PFSK-1 (cell line): ENCODE results near the gene CBX8.

Experiments used
- FOXP2 ChIP-seq: optimal IDR thresholded peaks from 2 replicates; pipeline ENCODE3; 2011; ENCODE audit warnings: borderline replicate concordance, control low read depth, inconsistent platforms; ENCODE audit not compliant: insufficient read depth; ENCODE audit errors: extremely low read length, extremely low read depth
- POLR2AphosphoS5 ChIP-seq: IDR thresholded peaks from 2 replicates; pipeline ENCODE4 v1.6.1; 2012; ENCODE audit warnings: low read depth, mild to moderate bottlenecking, control low read depth, low read length, moderate library complexity
- SIN3A ChIP-seq: IDR thresholded peaks from 2 replicates; pipeline ENCODE4 v1.6.1; 2012; ENCODE audit warnings: mild to moderate bottlenecking, low read length, moderate library complexity, borderline replicate concordance; ENCODE audit not compliant: insufficient read depth
- TAF1 ChIP-seq: IDR thresholded peaks from 2 replicates; pipeline ENCODE4 v1.6.1; 2012; ENCODE audit warnings: low read length, control low read depth, borderline replicate concordance; ENCODE audit not compliant: insufficient read depth
- TF ChIP-seq, protein P1 (sequence below), 2 experiments: IDR thresholded peaks; 2 replicates each; pipeline versions ENCODE4 v1.6.1 to v1.8.0; 2011 to 2012; ENCODE audit warnings: low read depth in 2 of 2, low read length in 2 of 2, control low read depth in 1 of 2, inconsistent platforms in 1 of 2, mild to moderate bottlenecking in 1 of 2, moderate library complexity in 1 of 2; ENCODE audit not compliant: insufficient read depth in 1 of 2

CBX8 gene

DNA sequence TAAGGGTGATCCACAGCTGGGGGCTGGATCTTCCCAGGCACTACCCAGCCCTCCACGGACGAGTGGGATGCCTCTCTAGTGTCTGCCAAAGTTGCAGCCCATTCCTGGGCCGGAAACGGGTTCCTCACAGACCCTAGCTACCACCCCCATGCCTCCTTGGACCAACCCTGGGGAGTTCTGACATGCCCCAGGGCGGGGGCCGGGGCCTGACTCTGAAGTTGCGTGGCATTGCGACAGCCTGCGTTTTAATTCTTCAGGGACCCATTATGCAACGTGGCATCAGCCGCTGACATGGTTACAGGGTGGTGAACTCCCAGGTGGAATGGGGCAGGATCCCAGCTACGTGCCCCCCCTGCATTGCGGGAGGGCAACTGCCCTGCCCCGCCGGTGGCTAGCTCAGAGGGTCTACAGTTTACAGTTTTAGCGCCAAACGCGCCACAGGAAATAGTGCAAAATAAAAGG is 39.7 kb upstream of the CBX8 start:
- TF ChIP-seq, protein P1, sequence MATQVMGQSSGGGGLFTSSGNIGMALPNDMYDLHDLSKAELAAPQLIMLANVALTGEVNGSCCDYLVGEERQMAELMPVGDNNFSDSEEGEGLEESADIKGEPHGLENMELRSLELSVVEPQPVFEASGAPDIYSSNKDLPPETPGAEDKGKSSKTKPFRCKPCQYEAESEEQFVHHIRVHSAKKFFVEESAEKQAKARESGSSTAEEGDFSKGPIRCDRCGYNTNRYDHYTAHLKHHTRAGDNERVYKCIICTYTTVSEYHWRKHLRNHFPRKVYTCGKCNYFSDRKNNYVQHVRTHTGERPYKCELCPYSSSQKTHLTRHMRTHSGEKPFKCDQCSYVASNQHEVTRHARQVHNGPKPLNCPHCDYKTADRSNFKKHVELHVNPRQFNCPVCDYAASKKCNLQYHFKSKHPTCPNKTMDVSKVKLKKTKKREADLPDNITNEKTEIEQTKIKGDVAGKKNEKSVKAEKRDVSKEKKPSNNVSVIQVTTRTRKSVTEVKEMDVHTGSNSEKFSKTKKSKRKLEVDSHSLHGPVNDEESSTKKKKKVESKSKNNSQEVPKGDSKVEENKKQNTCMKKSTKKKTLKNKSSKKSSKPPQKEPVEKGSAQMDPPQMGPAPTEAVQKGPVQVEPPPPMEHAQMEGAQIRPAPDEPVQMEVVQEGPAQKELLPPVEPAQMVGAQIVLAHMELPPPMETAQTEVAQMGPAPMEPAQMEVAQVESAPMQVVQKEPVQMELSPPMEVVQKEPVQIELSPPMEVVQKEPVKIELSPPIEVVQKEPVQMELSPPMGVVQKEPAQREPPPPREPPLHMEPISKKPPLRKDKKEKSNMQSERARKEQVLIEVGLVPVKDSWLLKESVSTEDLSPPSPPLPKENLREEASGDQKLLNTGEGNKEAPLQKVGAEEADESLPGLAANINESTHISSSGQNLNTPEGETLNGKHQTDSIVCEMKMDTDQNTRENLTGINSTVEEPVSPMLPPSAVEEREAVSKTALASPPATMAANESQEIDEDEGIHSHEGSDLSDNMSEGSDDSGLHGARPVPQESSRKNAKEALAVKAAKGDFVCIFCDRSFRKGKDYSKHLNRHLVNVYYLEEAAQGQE (IDR thresholded peaks at IDR 0.05; ENCODE audit: insufficient read depth in 1 of 2, low read depth in 2 of 2, low read length in 2 of 2), result no peak
- TF ChIP-seq FOXP2 (no peak), SIN3A (no peak), TAF1 (no peak), POLR2AphosphoS5 (no peak)

DNA sequence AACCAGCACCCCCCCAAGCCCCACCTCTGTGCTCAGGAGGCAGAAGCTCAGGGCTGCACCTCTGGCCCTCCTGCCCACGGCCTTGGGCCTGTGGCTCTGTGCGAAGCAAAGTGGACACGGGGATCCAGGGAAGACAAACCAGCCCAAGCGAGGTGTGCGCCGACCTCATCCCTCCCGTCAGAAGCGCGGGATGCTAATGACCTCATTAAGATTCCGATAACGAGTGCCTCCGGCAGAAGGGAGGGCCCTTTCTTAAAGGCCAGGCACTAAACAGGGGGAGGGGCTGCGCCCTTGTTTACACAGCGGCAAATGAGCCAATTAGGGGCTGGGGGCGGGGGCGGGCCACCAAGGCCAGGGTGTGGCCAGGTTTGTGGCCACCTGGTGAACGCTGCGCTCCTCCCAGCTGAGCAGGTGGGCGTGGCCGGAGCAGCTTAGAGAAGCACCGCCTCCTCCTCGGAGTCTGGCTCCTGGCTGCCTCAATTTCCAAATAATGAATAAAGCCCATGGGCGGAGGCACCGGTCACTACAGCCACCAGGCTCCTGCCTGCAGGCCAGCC is 39.2 kb upstream of the CBX8 start:
- TF ChIP-seq FOXP2 (no peak), SIN3A (no peak), TAF1 (no peak), POLR2AphosphoS5 (no peak)
- TF ChIP-seq, protein P1 (IDR thresholded peaks at IDR 0.05; ENCODE audit: insufficient read depth in 1 of 2, low read depth in 2 of 2, low read length in 2 of 2), result no peak

DNA sequence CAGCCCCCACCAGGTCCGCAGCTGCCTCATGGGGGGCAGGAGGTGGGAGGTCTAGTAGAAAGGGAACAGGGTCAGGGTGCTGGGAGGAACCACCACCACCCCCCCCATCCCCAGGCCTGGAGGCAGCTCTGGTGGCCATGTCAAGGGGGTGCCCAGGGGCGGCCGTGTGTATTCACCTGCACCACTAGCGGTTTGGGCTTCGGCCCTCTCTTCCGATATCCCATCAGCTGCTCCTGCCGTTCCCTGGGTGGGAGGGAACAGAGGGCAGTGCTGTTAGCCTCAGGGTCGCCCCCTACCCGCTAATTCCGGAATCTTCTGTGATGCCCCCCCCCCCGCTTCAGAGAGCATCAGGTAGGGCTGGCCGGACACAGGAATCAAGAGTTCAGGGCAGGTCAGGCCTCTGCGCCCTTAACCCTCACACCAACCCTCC is 38.6 kb upstream of the CBX8 start:
- no peak for TF ChIP-seq TAF1
- no peak for TF ChIP-seq POLR2AphosphoS5
- TF ChIP-seq FOXP2, result no peak
- no peak for TF ChIP-seq SIN3A
- TF ChIP-seq, protein P1 (IDR thresholded peaks at IDR 0.05; ENCODE audit: insufficient read depth in 1 of 2, low read depth in 2 of 2, low read length in 2 of 2), result no peak

DNA sequence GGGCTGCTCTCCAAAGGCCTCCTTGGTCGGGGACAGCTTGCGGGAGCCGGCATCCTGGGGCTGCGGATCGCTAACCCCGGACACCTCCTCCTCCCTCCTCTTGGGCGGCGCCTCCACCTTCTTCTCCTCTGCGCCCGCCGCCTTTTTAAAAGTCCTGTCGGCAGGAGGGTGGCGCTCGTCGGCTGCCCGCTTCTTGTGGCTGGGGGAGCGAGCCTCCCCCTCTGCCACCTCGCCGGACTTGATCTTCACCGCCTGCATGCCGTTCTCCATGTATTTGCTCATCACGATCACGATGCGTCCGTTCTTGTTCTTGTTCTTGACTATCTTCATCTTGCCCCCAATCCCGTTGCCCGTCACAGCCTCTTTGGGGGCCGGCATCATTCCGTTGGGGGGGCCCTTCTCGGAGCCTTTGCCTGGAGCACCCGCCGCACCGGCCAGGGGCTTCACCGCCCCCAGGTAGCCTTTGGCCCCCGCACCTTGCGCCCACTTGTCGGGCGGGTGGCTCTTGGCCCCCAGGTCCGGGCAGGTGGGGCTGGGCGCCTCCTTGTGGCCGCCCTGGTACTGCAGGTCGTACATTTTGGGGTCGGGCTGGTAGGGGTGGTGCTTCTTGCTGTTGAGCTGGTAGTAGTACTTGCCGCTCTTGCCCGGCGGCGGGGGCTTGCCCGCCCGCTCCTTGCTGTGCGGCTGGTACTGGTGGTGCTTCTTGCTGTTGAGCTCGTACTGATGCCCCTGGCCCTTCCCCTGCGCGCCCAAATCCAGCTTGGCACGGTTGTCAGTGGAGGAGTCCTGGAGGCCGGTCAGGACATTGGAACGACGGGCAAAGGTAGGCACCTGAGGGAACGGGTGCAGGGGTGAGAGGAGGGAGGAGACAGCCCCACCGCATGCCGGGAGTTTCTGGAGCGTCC is 37.9 kb upstream of the CBX8 start:
- TF ChIP-seq SIN3A (no peak), FOXP2 (no peak), POLR2AphosphoS5 (no peak), TAF1 (no peak)
- TF ChIP-seq, protein P1 (IDR thresholded peaks at IDR 0.05; ENCODE audit: insufficient read depth in 1 of 2, low read depth in 2 of 2, low read length in 2 of 2), result no peak

DNA sequence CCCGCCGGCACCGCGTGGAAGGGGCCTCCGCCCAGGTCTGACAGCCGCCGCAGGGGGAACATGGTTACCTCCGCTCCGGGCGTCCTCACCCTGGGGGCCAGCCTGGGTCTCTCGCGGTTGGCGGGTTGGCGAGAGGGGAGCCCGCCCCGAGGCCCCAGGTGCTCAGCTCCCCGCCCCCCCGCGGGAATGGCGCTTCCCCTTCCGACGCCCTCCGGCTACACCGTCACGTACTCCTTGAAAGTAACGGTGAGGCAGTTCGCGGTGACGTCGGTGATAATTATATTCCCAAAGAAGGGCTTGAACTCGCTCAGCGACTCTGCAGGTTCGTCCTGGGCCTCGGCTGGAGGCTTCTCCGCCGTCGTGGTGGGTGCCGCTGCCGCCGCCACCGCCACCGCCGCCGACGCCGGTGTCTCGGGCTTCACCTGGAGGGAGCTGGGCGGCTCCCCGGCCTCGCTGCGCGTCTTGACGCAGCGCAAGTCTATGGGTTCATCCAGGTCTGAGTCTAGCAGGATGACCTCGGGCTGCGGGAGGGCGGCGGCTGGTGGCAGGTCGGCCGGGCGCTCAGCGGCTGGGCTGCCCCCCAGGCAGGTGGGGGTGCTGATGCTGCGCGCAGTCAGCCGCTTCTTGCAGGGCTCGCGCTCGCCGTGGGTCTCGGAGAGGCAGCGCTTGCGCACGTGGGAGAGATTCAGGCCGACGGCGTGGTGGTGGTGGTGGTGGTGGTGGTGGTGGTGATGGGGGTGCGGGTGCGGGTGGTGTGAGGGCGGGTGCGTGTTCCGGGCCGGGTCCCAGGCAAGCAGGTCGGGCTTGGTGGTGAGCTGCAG is 37.1 kb upstream of the CBX8 start:
- no peak for TF ChIP-seq SIN3A
- no peak for TF ChIP-seq FOXP2
- no peak for TF ChIP-seq POLR2AphosphoS5
- no peak for TF ChIP-seq TAF1
- TF ChIP-seq, protein P1 (IDR thresholded peaks at IDR 0.05; ENCODE audit: insufficient read depth in 1 of 2, low read depth in 2 of 2, low read length in 2 of 2), result no peak
